Activated CD4-positive, alpha-beta T cell treated with anti-CD3 and anti-CD28 coated beads for 1 hour (primary cell): Measurements from ENCODE around the gene PRKAG3.

Experiments used
- DNase-seq: peaks from one replicate; pipeline ENCODE4 v3.0.0-alpha.2; 2020

The PRKAG3 gene

GRCh38 chr2:218831378-218831990, at the start of gene PRKAG3:
TSS of gene PRKAG3 (minus strand) at chr2:218831803.
- DNase-seq, result no peak

DNA sequence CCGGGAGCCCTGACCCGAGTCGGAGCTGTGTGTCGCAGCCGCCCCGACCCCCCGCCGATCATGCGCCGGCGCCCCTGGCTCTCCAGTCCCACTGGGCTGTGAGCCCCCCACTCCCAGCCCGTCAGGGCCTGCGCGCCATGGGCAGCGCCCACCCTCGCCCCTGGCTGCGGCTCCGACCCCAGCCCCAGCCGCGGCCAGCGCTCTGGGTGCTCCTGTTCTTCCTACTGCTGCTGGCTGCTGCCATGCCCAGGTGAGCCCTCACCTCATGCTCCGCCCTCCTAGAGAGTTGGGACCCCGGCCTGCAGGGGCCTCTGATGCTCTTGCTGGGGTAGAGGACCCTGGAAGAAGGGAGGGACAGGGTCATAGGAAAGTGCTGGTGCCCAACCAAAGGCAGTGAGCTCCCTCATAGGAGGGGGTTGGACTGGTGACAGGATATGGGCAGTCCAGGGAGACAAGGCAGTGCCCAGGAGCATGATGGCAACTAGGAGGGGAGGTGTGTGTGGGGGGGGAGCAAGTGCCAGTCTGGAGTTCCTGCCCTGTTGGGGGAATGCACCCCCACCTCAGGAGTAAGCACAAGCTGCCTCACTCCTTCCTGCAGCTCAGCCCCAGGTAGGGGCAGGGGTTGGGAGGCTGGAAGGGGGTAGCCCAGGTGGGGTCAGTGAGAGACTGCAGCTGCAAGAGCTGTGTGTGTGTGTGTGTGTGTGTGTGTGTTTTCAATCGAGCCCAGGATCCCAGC, 49.4 kb upstream of the PRKAG3 start:
- DNase-seq, result no peak

DNA sequence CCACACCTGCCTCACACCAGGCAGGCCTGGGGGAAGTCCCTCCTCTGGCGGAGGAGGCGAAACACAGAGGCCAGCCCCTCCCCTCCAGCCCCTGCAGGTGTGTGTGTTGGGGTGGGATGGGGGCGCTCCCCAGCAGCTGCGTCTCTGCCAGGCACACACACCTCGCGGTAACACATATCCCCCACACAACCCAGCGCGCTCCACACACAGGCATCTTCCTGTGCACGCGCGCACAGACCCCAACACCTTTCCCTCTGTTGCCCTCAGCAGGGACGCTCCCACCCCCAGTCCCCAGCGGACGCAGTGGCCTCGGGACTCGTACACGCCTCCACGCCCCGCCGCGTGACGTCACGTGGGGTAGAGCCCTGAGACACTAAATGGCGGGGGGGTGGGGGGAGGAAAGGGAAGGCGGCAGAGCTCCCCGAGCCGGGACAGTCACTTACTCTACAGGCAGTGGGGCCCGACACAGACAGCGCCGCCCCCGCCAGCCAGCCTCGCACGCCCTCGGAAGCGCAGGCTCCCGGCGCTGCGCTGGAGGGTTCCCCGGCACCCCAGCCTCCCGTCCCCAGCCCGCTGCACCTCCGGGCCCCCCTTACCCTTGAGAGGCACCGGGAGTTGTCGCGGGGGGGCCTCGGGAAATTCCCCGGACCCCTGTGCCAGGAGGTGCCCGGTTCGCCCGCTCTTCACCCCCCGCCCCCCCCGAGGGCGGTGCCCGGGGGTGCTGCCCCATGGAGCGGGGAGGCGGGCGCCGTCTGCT, 48.7 kb upstream of the PRKAG3 start, which contains the start of gene WNT10A:
WNT10A (plus strand) TSS at position 751 of the 757 bp plus-strand sequence. CDS start 144 bp downstream, outside the sequence.
- peak; percentile 75 for DNase-seq

- DNase-seq, result no peak
These were observed 48.1 kb upstream of the PRKAG3 start for GRCh38 chr2:218879776-218880101.

- no peak for DNase-seq
These were observed 47.5 kb upstream of the PRKAG3 start for GRCh38 chr2:218878926-218879761.

DNA sequence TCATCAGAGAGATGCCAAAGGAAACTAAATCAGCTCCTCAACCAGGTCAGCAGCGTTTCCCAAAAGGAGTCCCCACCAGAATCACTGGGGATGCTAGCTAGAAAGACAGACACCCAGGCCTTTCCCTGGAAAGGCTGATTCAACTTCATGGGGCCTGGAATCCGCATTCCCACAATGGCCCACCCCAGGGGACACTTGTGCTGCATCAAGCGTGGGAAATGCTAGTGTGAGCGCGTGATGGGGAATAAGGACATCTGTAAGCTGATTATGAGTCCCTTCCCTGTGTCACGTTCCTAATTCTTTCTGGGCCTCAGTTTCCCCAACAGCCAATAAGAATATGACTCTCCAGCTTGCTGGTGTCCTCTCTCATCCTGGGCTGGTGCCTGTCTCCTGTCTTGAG, 46.9 kb upstream of the PRKAG3 start:
- DNase-seq, result no peak

DNA sequence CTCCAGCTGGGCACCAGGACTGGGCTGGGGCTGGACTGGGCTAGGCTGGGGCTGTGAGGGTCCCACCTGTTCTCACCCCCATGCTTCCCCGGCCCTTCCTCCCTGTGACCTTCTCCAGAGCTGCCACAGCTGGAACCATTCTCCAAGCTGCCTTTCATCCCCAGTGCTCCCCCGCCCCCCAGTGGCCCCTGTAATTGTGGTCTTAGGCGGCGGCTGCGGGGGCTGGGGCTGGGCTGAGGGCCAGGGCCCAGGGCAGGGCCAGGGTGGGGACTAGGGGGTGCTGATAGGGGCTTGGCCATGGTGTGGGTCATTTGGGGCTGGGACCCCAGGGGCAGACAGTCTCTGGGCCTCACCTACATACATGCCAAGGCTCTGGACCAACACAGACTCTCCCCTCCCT, 46.3 kb upstream of the PRKAG3 start:
- DNase-seq, result no peak

GRCh38 chr2:218877331-218877730, 45.7 kb upstream of the PRKAG3 start:
- no peak for DNase-seq

GRCh38 chr2:218876562-218877219, 45.1 kb upstream of the PRKAG3 start:
- DNase-seq, result peak; percentile 66

DNA sequence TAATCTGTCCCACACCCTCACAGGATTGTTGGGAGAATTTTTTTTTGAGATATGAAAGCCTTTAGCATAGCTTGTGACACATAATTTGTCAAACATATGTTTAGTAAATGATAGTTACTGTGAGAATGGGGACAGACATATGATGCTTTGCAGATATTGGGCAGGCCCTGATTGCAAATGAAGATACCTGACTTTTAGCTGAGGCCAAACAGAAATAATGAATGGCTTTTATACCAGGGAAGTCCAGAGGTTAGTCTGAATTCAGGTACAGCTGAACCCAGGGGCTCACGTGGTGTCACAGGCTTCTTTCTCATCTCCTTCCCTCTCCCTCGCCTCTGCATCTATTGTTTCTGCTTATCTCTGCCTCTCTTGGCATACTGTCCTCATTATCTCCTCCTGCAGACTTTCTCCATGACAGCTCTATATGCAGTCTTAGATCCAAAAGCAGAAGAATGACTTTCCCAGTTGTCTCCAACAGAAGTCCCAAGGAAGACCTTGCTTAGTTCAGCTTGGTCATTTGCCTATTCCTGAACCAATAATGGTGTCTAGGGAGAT, 44.2 kb upstream of the PRKAG3 start:
- DNase-seq, result no peak

DNA sequence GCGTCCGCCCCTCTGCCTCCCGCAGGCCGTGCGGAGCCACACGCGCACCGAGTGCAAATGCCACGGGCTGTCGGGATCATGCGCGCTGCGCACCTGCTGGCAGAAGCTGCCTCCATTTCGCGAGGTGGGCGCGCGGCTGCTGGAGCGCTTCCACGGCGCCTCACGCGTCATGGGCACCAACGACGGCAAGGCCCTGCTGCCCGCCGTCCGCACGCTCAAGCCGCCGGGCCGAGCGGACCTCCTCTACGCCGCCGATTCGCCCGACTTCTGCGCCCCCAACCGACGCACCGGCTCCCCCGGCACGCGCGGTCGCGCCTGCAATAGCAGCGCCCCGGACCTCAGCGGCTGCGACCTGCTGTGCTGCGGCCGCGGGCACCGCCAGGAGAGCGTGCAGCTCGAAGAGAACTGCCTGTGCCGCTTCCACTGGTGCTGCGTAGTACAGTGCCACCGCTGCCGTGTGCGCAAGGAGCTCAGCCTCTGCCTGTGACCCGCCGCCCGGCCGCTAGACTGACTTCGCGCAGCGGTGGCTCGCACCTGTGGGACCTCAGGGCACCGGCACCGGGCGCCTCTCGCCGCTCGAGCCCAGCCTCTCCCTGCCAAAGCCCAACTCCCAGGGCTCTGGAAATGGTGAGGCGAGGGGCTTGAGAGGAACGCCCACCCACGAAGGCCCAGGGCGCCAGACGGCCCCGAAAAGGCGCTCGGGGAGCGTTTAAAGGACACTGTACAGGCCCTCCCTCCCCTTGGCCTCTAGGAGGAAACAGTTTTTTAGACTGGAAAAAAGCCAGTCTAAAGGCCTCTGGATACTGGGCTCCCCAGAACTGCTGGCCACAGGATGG, 42.0 kb upstream of the PRKAG3 start:
- DNase-seq, result no peak

DNA sequence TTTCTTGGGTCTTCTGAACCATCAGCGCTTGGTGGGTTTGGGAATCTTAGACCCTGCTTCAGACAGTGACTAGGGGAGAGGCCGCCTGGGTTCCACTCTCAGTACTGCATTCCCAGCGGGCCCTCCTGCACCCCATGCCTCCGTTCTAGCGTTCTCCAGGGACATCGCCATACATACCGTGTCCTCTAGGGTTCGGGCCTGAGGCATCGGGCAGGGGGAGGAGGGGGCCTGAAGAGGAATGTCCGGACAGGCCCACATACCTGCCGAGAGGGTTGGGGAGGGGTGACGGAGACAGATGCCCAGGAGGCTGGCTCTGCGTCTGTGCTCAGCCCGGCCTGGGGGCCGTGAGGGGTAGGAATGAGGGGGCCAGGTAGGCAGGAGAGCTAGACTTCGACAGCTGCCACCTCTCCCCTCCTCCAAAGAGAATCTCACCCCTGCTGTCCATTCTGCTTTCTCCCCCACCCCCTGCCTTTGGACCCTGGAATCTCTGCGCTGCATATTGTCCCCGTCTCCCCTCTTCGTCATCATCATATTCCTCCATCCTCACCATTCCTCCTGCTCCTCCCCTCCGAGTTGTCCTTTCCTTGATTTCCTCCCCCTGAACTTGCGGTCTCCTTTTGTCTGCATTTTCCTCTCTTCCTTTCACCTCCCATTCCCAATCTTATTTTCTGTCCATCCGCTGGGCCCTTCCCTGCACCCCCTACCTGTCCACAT, 41.2 kb upstream of the PRKAG3 start:
- DNase-seq, result no peak

DNA sequence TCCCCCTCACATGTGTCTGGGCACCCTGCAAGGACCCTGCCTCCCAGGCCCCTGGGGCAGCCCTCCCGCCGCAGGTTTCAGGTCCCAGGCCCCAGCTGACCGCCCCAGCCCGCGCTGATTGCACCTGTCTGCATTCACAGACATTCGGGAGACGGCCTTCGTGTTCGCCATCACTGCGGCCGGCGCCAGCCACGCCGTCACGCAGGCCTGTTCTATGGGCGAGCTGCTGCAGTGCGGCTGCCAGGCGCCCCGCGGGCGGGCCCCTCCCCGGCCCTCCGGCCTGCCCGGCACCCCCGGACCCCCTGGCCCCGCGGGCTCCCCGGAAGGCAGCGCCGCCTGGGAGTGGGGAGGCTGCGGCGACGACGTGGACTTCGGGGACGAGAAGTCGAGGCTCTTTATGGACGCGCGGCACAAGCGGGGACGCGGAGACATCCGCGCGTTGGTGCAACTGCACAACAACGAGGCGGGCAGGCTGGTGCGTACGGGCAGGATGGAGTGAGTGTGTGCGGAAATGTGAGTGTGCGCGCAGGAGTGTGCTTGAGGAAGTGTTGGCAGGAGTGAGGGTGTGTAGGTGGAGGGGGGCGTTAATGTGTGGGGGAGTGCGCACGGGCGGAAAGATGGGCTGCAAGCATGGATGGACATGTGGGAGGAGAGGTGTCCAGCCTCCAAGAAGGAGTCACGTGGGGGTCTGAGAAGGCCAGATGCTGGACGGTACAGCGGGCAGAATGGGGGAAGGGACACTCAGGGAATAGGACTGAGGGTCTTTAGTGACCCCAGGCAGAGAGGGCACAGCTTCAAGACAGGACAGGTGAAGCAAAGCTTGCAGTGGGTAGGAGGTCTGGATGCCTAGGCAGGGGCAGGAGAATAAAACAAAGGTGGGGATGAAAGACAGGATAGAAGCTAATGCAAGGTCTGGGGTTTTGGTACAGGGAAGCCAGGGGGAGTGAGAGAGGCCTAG, 40.0 kb upstream of the PRKAG3 start:
- DNase-seq, result no peak

- DNase-seq, result no peak
These were observed 39.4 kb upstream of the PRKAG3 start for GRCh38 chr2:218870984-218871344.

- DNase-seq, result no peak
These were observed 37.5 kb upstream of the PRKAG3 start for GRCh38 chr2:218869064-218869463.

DNA sequence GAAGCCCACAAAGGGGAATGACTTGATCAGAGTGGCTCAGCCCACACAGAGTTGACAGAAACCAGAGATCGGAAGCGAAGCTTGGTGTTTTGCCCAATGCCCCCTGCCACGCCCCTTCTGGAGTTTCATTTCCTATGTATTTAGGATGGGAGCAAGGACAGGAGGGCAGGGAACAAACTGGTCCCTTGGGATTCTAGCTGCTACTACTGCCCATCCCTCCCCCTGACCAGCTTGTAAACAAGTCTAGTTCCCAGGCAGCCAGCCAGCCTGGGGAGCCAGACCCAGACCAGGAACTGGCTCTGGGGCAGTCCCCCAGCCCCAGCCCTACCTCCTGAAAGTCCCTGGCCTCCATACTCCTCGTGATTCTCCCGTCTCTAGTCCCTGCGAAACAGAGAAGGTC, 36.3 kb upstream of the PRKAG3 start:
- no peak for DNase-seq

DNA sequence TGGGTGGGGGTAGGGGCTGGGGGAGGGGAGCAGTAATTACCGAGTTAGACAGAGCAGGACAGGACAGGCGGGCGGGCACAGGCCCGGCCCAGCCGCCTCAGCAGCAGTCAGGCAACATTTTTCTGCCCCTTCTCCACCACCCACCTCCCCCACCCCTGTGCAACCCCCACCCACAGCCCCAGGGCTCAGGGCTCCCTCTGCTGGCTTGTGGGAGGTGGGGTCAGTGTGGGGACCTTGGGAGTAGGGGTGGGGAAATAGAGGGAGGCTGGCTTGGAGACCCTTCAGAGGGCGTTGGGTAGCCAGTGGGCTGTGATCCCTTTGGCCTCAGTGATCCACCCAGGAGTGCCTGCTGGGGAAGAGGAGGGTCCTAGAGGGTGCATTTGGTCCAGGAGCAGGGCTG, 34.4 kb upstream of the PRKAG3 start:
- no peak for DNase-seq

GRCh38 chr2:218865396-218865795, 33.8 kb upstream of the PRKAG3 start:
- no peak for DNase-seq

DNA sequence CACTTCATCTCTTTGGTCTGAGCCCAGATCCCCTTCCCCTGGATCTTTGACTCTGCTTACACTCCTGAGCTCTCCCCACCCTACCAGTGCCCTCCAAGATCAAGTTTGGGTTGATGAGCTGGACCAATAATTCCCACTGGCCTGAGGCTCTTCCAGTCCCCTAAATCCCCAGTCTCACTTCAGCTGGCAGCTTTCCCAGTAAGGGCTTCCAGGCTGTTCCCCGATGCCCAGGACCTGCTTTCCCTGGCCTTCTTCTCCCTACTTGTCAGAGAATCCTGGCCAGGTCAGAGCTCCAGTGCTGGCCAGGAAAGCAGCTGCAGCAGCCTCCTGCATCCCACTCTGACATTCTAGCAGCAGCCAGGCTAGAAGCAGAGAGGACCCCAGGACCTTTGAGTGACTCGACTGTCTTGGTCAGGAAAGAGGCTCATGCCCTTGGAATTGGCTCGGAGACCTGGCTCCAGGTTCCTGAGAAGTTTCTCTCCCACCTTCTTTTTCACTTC, 31.5 kb upstream of the PRKAG3 start:
- no peak for DNase-seq
